HepG2 (cell line): ENCODE measurements around the gene FUT1. TPM values are rescaled to one million over a fixed set of nuclear protein-coding genes. Genes with fewer than 3 reads are reported as not detected.

ENCODE experiments used
- ATF4 ChIP-seq, 2 experiments: fragments of 450-650 bp in 1 of 2; sonication (generic) in 1 of 2; formaldehyde crosslinking; IDR thresholded peaks; 2 replicates each; pipeline versions ENCODE4 v1.5.0 to v1.8.0; 2020 to 2022; ENCODE audit warnings: mild to moderate bottlenecking in 1 of 2, missing genetic modification reagents in 1 of 2
- E2F5 ChIP-seq: sonication (generic); formaldehyde crosslinking; conservative IDR thresholded peaks from 2 replicates; pipeline ENCODE4 v1.4.0; 2020; ENCODE audit warnings: missing genetic modification reagents
- HMGA1 ChIP-seq: sonication (generic); formaldehyde crosslinking; conservative IDR thresholded peaks from 2 replicates; pipeline ENCODE4 v1.4.0; 2020; ENCODE audit warnings: missing genetic modification reagents
- KMT2A ChIP-seq: sonication (generic); formaldehyde crosslinking; IDR thresholded peaks from 2 replicates; pipeline ENCODE4 v1.4.0; 2020; ENCODE audit warnings: missing genetic modification reagents
- LCORL ChIP-seq, 2 experiments: fragments of 450-650 bp in 1 of 2; sonication (generic) in 1 of 2; formaldehyde crosslinking in 1 of 2; IDR thresholded peaks; 2 replicates each; pipeline versions ENCODE4 v1.5.0 to v1.6.1; 2017 to 2020; ENCODE audit warnings: antibody characterized with exemption in 1 of 2, missing genetic modification reagents in 1 of 2
- MED13 ChIP-seq: sonication (generic); formaldehyde crosslinking; IDR thresholded peaks from 2 replicates; pipeline ENCODE4 v1.5.0; 2020; ENCODE audit warnings: missing genetic modification reagents
- MYC ChIP-seq: sonication (generic); formaldehyde crosslinking; IDR thresholded peaks from 2 replicates; pipeline ENCODE4 v1.9.0; 2021; ENCODE audit warnings: missing genetic modification reagents, borderline replicate concordance
- NRL ChIP-seq: sonication (generic); formaldehyde crosslinking; IDR thresholded peaks from 2 replicates; pipeline ENCODE4 v1.5.0; 2020; ENCODE audit warnings: missing genetic modification reagents, mild to moderate bottlenecking, moderate library complexity, borderline replicate concordance
- SALL1 ChIP-seq: sonication (generic); formaldehyde crosslinking; IDR thresholded peaks from 2 replicates; pipeline ENCODE4 v1.8.0; 2022; ENCODE audit warnings: mild to moderate bottlenecking, missing genetic modification reagents
- SMYD3 ChIP-seq: sonication (generic); formaldehyde crosslinking; IDR thresholded peaks from 2 replicates; pipeline ENCODE4 v1.8.1; 2023; ENCODE audit warnings: mild to moderate bottlenecking, missing genetic modification reagents
- SNAPC2 ChIP-seq: sonication (generic); formaldehyde crosslinking; IDR thresholded peaks from 2 replicates; pipeline ENCODE4 v1.8.1; 2022; ENCODE audit warnings: mild to moderate bottlenecking, missing genetic modification reagents
- ZBTB38 ChIP-seq: sonication (generic); formaldehyde crosslinking; IDR thresholded peaks from 2 replicates; pipeline ENCODE4 v1.5.1; 2020; ENCODE audit warnings: mild to moderate bottlenecking, missing genetic modification reagents
- ZNF160 ChIP-seq: sonication (generic); formaldehyde crosslinking; IDR thresholded peaks from 2 replicates; pipeline ENCODE4 v1.8.0; 2022; ENCODE audit warnings: mild to moderate bottlenecking, inconsistent platforms, missing genetic modification reagents
- ZNF205 ChIP-seq: IDR thresholded peaks from 2 replicates; pipeline ENCODE4 v1.6.1; 2018; ENCODE audit warnings: missing biosample characterization, missing genetic modification reagents
- ZNF33B ChIP-seq: sonication (generic); formaldehyde crosslinking; IDR thresholded peaks from 2 replicates; pipeline ENCODE4 v1.5.1; 2020; ENCODE audit warnings: mild to moderate bottlenecking, missing genetic modification reagents
- ZNF468 ChIP-seq: sonication (generic); formaldehyde crosslinking; IDR thresholded peaks from 2 replicates; pipeline ENCODE4 v1.8.0; 2022; ENCODE audit warnings: mild to moderate bottlenecking, moderate library complexity, missing genetic modification reagents
- ZNF501 ChIP-seq: sonication (generic); formaldehyde crosslinking; IDR thresholded peaks from 2 replicates; pipeline ENCODE4 v1.5.1; 2020; ENCODE audit warnings: mild to moderate bottlenecking, moderate library complexity, missing genetic modification reagents
- ZNF550 ChIP-seq: sonication (generic); formaldehyde crosslinking; IDR thresholded peaks from 2 replicates; pipeline ENCODE4 v1.4.0; 2020; ENCODE audit warnings: mild to moderate bottlenecking, missing genetic modification reagents, borderline replicate concordance
- ZNF674 ChIP-seq: sonication (generic); formaldehyde crosslinking; IDR thresholded peaks from 2 replicates; pipeline ENCODE4 v1.5.0; 2020; ENCODE audit warnings: low read depth, mild to moderate bottlenecking, missing genetic modification reagents
- ZNF747 ChIP-seq: sonication (generic); formaldehyde crosslinking; IDR thresholded peaks from 2 replicates; pipeline ENCODE4 v1.8.1; 2023; ENCODE audit warnings: missing genetic modification reagents, mild to moderate bottlenecking, borderline replicate concordance
- ZNF772 ChIP-seq: sonication (generic); formaldehyde crosslinking; IDR thresholded peaks from 2 replicates; pipeline ENCODE4 v1.5.0; 2020; ENCODE audit warnings: mild to moderate bottlenecking, missing genetic modification reagents
- ZSCAN12 ChIP-seq: sonication (generic); formaldehyde crosslinking; IDR thresholded peaks from 2 replicates; pipeline ENCODE4 v1.9.0; 2021; ENCODE audit warnings: mild to moderate bottlenecking, missing genetic modification reagents
- polyA plus RNA-seq, 8 experiments: library from polyadenylated mRNA; depleted of rRNA in 3 of 8; stranded (reverse) in 7 of 8; unstranded in 1 of 8; fragments of >200 nt; fragmentation: Illumina TruSeq in 4 of 8; extraction: Trizol in 4 of 8; gene quantifications; 2 replicates each; pipeline versions ENCODE4 v1.2.1 to v1.2.3, GENCODE V29; 2011 to 2016; ENCODE audit warnings: low read depth in 4 of 8, missing spikeins in 1 of 8, mixed read lengths in 1 of 8; ENCODE audit not compliant: insufficient read depth in 1 of 8
- total RNA-seq, 5 experiments: library from RNA; depleted of rRNA; stranded (reverse); fragments of >200 nt; fragmentation: Illumina TruSeq; extraction: Trizol; gene quantifications; 2 replicates each; pipeline ENCODE4 v1.2.3, GENCODE V29; 2016; ENCODE audit warnings: low read depth in 1 of 5
- TF ChIP-seq, protein P1 (sequence below): sonication (generic); formaldehyde crosslinking; IDR thresholded peaks from 2 replicates; pipeline ENCODE4 v1.8.1; 2023; ENCODE audit warnings: mild to moderate bottlenecking, moderate library complexity, missing genetic modification reagents
- TF ChIP-seq, protein P2 (sequence below): sonication (generic); formaldehyde crosslinking; IDR thresholded peaks from 2 replicates; pipeline ENCODE4 v1.5.1; 2020; ENCODE audit warnings: missing genetic modification reagents, mild to moderate bottlenecking, borderline replicate concordance

Gene FUT1
- total and polyA plus RNA-seq, 2 of the 13 experiments (the other 11 are each of a cell fraction or from before 2014, with no cell fraction given): 0.07 to 1.1 TPM

- TF ChIP-seq, protein P1, sequence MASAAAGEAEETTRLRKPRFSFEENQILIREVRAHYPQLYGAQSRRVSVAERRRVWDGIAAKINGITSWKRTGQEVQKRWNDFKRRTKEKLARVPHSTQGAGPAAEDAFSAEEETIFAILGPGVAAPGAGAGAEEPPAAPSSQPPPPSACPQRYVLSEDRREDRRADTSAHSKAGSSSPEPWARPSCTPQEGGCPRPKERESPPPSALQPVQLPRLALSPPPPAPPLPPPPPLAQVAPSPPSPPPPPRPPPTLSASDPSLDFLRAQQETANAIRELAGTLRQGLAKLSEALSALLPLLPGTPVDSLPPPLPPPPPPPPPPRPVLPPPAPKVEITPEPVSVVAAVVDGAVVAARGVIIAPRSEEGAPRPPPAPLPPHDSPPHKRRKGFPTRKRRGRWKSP (CRISPR knock-in tag): no peak
- no peak for TF ChIP-seq LCORL (IDR thresholded peaks at IDR 0.05)
- no peak for TF ChIP-seq LCORL (CRISPR knock-in tag; IDR thresholded peaks at IDR 0.05)
- no peak; the same call in 1 of the 2 replicates for TF ChIP-seq KMT2A
- TF ChIP-seq HMGA1 (CRISPR knock-in tag): no peak
- TF ChIP-seq ZNF33B (CRISPR knock-in tag): 0 out of 2 replicates have a peak, but pooled peaks have one; percentile 21
- no peak for TF ChIP-seq MYC (CRISPR knock-in tag)
- peak; percentile 37; the same call in 1 of the 2 replicates for TF ChIP-seq NRL
- peak; percentile 86 for TF ChIP-seq ZNF501 (CRISPR knock-in tag)
- TF ChIP-seq ZNF468 (CRISPR knock-in tag): no peak
- TF ChIP-seq ZNF550 (CRISPR knock-in tag): no peak
- peak; percentile 90 for TF ChIP-seq ZBTB38 (CRISPR knock-in tag)
- no peak for TF ChIP-seq ZNF160
- TF ChIP-seq ATF4 (CRISPR knock-in tag; IDR thresholded peaks at IDR 0.05): no peak
- TF ChIP-seq SNAPC2 (CRISPR knock-in tag): no peak
- TF ChIP-seq, protein P2, sequence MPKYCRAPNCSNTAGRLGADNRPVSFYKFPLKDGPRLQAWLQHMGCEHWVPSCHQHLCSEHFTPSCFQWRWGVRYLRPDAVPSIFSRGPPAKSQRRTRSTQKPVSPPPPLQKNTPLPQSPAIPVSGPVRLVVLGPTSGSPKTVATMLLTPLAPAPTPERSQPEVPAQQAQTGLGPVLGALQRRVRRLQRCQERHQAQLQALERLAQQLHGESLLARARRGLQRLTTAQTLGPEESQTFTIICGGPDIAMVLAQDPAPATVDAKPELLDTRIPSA: no peak
- no peak for TF ChIP-seq ZNF747 (CRISPR knock-in tag)
- TF ChIP-seq ZNF205 (CRISPR knock-in tag): peak; percentile 66
- TF ChIP-seq SMYD3 (CRISPR knock-in tag): no peak
- no peak for TF ChIP-seq ZNF772 (CRISPR knock-in tag)
- TF ChIP-seq MED13: no peak
- TF ChIP-seq SALL1 (CRISPR knock-in tag): peak; percentile 74
- no peak for TF ChIP-seq E2F5 (CRISPR knock-in tag)
- no peak for TF ChIP-seq ZNF674
- no peak for TF ChIP-seq ZSCAN12
Observed at GRCh38 chr19:48795055-48795684, 42.7 kb upstream of the FUT1 start (continued).
